GM04503 (cell line): ENCODE data around the gene ROBO1.

ENCODE experiments used
- DNase-seq: peaks from one replicate; pipeline ENCODE4 v3.0.0-alpha.2; 2012; ENCODE audit warnings: low read depth

The ROBO1 gene

DNA sequence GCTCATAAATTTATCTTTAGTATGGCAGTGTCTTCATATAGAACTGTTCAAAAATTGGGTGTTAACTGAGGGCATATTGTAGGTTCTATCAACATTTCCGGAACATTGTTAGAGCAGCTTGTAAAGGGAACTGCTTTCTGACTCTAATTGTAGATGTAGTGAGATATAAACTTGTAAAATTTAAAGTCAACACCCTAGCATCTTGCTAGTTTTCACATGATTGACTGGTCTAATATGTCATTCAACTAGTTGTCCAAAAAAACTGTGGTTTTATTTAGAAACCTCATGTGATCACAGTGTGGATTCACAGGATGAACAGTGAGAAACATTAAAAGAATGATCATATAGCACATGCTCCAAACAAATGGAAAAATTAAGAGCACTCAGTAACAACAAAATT, 607.4 kb downstream of the ROBO1 start:
- DNase-seq: no peak

DNA sequence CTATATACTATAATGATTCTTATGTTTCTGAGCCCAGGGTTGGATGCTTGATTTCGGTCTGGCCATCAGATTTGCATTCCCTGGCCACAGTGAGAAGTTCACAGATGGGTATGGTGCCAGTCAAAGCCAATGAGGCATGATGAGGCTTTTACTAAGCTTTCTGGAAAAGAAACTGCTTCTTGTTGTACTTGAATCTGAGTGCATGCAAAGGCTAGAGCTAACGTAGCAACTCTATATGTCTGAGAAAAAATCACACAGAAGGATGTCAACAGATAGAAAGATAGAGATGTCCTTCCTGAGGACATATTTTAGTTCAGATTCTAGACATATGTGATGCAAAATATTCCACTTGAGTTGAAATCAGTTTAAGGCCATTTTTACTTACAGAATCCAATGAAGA, 608.1 kb downstream of the ROBO1 start:
- no peak for DNase-seq

DNA sequence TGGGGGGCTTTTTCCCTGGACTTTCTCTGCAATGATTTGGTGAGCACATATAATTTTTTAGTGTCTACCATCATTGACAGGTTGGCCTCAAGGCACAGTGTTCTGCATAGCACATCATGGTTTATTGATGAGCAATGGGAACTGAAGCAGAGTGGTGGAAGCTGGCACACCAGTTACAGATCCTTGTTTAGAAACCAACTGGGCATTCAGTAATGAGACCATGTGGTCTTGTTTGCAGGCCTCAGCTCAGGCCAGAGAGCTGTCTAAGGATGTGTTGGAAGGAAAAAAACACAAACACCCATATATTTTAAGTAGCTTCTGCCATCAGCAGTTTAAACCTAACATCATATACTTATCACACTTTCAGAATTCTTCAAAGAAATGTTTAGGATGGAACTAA, 610.6 kb downstream of the ROBO1 start:
- no peak for DNase-seq

DNA sequence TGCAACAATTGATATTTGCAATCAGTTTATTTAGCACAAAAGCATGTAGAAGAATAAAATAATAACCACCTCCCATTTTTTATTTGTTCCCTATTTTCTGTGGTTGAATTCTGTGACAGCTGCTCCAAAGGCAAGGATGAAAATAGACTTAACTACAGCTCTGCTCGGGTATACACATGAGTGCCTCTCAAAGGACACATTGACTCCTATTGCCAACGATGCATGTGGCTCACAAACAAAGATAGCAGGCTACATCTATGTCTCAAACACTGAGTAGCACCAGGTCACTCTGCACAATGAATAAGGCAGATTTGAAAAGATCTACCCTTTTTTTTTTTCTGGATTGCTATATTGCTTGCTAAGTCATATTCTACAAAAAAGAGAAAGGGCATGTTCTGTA, 612.9 kb downstream of the ROBO1 start:
- no peak for DNase-seq

DNA sequence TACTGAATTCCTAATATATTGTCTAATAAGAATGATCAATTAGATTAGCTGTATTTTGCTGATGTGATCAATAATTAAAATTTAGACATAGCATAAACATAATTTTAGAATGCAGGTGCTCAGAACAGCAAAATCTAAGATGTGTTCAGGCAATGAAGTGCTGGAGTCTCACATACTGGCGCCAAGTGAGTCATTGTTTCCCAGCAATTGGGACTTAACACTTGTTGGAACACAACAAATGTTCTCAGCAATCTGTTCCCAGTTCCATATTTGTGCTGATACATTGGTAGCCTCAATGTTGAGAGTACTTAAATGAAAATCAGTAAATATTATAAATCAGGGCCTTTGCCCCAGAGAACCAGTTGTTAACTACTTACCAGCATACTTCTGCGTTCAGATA, 619.0 kb downstream of the ROBO1 start:
- DNase-seq: no peak

DNA sequence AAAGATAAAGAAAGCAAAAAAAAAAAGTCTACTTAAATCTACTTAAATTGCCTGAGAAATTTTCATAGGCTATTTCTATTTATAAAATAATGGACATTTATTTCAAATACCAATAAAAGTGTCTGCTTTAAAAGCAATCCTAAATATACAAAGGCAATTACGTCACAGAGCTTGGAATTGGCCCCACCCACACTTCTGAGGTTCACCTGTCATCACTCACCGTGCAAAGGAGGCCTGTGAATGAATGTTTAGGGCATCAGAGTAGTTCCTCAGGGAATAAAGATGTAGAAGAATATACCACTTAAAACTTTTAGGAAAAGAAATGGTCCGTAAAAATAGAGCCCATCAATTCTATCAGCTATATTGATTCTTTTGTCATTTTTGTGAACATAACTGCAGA, 621.8 kb downstream of the ROBO1 start:
- DNase-seq: no peak

DNA sequence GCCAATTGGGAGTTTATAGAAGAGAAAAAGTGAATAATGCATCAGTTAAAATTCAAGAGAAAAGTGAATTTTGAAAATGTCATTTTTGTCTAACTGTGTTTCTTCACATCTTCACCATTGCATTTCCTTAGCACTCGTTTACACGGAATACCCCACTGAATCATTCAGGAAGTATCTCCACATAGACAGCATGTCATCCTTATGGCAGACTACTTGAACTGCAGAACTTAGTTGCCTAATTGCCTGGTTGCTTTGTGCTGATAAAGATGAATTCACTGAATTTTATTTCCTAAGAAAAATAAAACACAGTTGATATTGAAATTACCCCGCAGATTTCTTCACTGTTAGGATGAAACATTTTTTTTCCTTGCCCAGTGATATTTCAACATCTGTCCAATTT, 627.1 kb downstream of the ROBO1 start:
- DNase-seq: peak; percentile 27

DNA sequence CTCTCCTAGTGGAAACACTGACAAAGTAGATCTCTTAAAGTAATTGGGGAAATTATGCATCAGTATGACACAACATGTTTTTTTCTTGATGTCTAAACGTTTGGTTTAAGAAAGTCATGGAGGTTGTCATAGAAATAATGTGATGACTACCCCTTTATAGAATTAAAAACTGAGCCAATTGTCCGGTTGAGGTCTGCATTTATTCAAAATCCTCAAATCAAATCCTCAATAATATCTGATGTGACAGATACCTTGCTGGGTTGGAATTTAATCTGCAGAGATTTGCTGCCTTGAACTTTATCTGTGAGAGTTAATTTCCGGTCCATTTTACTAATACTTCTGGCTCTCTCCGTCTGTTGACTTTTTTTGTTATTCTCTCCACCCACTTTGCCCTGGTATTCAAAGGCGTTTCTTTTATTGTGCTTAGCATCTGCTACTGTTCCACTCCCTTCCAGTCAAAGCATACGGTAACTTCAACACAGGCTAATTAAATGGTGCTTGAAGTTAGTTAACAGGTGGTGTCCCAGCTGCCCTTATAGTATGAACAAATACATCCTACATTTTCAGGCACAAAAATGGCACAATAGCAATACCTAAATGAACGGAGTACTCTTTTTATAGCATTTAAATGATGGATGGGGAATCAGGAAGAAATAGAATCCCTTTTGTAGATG, 628.3 kb downstream of the ROBO1 start:
- no peak for DNase-seq

DNA sequence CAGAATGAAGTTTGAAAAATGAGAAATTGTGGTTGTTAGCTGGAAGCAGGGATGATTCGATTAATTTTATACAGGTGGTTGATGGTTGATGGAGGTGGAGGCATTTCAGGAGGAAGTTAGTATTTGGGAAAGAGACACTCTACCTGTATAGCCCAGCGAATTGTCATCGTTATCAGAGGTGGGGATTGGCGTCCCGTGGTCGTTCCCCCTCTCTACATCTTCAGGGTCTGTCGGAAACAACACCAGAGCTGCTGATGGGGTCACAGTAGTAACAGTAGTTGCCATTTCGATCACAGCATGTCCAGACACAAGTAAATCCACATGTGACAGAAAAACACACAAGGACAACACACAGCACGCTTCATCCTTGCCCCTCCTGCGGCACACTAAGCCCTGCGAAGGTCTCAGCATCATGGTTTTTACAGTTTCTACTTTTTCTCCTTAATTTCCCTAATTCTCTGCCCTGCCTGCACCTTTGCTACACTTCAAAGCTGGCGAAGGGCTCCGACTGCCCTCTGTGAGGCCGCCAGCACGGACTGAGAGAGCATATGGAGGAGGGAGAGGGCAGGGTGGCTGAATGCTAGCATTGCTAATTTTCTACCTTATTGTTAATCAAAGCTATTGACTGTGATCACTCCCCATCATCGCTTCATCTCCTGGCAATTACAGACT, 642.3 kb downstream of the ROBO1 start:
- DNase-seq: no peak

DNA sequence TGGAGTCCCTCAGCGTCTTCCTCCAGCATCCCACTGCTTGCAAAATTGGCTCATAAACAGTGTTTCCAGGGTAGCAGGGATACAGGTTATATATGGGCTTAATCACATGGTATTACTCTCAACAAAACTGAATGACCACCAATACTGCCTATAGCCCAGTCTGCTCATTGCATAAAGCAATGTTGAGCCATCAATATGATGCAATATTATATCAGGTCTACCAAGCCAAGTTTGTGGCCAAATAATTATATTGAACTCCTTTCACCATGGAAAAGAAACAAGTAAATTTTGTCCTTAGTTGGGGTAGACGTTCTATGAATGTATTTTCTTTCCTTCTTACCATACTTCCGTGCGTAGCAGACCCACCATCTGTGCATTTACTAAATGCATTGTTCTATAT, 652.3 kb downstream of the ROBO1 start:
- DNase-seq: no peak

DNA sequence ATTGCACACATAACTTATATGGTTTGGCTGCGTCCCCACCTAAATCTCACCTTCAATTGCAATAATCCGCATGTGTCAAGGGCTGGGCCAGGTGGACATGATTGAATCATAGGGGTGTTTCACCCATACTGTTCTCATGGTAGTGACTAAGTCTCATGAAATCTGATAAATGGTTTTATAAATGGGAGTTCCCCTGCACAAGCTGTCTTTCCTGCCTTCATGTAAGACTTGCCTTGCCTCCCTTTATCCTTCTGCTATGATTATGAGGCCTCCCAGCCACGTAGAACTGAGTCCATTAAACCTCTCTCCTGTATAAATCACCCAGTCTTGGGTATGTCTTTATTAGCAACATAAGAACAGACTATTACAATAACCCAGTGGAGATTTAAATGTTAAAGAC, 653.9 kb downstream of the ROBO1 start:
- no peak for DNase-seq

DNA sequence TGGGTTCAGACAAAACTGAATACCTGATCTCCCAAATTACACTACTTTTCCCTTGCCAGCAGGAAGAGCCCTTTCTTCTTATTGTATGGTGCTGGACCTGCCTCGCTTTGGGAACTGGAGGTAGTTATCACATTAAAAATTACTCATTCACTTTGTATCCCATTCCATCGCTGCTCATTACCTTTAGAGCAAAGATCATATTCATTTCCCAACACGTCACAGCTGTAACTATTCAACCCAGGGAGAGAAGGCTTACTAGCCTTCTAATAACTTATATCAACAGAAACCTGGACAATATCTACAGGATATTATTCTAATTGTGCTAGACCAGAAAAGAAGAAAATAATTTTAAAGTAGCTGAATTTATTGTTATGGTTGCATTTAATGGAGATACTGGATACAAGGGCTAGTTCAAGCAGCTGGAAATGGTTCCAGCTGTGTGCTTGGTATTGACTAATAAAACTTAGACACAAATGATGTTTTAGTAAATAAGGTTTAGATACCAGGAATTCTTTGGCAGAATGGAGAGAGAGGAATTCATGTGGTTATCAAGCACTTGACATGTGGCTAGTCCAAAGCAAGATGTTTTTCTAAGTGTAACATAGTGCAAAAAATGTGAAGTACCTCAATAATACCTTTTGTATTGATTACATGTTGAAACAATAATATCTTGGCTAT, 656.3 kb downstream of the ROBO1 start:
- peak; percentile 35 for DNase-seq

DNA sequence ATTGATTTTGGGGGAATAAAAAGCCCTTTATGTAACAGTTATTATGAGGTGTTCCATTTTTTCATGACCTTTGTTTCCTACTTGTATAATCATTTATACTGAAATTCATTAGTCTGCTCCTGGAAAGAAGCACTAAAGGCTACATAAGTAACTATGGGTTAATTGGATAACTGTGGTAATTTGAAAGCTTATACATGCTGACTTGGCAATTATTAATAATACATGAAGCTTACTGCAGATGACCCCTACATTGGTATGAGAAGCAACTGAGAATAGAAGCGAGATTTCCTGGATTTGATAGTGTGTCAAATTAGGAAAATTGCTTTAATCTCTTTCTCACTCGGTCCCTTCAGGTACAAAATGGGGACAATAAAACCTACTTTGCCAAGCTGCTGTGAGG, 658.0 kb downstream of the ROBO1 start:
- no peak for DNase-seq

DNA sequence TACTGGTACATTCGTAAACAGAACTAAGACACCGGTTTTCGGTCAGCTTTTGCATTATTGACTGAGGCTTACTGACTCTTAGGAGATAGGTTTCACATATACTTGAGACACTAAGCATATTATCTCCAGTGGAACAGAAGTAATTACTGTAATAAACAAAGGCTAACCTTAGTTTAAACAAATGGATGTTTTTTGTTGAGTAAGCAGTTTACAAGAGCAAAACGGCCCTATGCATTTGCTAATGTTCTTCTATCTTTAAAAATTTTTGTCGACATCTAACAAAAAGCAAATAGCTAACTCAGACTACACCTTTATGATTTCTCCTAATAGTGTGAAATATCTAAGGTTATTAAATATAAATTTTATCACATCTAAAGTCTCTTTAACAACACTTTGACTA, 664.5 kb downstream of the ROBO1 start:
- no peak for DNase-seq

DNA sequence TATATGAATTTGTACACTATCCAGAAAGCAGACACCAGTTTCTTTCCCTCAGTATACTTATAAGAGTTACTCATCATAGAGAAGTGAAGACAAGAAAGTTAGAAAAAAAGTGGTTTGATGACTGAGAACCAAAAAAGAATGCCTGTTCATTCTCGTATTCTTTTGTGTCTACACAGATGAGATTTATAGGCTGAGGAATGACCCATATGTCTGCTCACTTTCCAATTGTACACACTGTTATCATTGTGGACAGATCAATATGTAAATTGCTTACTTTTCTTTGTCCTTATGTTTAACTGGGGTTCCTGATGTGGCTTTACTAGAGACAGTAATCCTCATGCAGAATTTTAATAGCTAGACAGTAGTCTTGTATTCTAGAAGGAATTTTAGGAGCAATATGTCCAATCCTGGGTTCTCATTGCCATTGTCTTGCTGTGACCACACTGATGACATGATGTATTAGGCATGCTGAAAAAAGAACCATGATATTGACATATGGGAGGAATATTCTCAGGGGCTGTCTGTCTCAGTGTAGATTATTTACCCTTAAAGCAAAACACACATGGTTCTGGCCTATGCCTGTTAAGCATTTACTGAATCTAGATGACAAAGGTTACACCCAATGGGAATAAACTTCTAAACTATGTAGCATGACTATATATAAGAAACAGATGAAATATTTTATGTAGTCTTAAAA, 669.7 kb downstream of the ROBO1 start:
- no peak for DNase-seq

DNA sequence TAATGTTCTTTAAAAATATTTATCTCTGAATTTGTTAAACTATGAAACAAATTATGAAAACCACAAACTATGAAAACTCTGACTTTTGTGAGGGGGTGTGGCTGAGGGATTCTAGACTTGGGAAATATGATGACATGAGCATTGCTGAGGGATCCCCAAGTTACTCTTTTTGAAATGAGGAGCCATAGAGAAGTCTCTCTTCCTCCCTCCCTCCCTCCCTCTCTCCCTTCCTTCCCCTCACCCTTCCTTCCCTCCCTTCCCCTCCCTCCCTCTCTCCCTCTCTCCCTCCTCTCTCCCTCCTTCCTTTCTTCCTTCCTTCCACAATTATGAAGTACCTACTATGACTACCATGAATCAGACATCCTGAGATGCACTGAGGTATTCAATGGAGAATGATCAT, 673.1 kb downstream of the ROBO1 start:
- no peak for DNase-seq

DNA sequence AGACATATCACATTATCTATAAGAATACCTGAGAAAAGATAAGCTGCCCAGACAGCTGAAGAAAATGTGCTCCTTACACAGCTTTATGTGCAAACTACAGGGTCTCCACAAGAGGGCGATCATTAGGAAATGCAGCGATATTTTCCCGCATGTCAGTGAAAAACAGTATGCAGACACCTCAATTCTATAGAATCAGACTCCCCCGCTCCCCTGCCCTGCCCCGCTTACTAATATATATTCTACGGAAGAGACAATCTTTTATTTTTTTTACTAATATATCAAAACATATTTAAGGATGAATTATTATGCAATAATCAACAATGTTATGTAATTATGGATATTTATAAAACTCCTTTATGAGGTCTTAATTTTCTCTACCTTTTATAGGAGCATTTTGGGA, 681.3 kb downstream of the ROBO1 start:
- no peak for DNase-seq

DNA sequence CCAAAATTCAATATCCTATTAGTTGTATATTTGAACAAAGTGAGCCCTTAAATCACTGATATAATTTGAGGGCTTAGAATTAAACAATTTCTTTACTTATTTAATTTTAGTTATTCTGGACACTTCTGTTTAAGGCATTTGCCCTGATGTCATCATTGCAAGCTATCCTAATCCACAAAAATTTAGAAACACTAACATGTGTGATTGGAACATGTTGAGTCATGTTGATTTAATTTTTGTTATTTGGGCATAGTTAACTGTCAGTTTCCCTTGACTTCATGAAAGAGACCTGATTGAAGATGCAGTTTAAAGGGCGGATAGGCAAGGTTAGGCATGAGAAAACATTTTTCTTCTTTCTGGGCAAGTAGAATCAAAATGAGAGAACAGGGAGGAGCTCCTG, 682.6 kb downstream of the ROBO1 start:
- DNase-seq: no peak

DNA sequence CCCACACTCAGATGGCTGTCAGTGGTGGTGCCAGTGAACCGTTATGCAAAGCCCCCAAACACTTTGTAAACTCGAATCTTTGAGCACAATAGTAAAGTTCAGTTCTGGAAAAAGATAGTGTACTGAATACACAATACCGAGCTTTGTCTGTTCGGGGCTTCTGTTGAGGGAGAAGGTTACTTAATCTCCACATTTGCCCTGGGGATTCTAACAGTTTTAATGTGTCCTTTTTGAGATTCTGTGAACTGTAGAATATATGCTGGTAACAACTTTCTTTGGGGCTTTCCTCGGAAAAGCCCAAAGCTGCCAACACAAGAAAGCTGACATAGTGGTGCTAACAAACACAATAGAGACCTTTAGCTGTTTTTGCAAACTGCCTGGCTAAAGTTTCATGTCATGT, 686.5 kb downstream of the ROBO1 start:
- no peak for DNase-seq

DNA sequence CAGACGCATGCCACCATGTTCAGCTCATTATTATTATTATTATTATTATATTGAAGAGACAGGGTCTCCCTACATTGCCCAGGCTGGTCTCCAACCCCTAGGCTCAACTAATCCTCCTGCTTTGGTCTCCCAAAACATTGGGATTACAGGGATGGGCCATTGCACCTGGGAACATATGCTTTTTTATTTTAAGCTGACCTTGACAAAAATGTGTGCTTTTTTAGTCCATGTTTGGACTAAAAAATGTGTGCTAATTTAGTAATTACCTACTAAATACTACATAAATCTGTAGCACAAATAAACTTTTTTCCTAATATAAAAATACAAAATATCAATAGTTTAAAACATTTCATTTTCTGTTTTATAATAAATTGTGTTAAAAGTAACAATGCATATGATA, 693.2 kb downstream of the ROBO1 start:
- no peak for DNase-seq

DNA sequence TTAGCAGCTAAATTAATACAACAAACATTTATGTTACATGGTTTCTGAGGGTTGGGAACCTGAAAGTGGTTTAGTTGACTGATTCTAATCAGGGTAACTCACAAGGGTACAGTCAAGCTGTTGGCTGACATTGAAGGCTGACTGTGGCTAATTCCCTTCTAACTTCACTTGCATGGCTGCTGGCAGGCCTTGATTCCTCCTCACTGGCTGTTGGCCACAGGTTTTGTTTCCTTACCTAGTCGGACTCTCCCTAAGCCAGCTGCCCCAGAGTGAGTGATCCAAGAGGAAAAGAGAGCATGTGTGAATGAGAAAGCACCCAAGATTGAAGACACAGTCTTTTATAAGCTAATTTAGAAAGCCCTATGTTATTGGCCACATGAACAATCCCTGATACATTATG, 700.1 kb downstream of the ROBO1 start:
- DNase-seq: no peak

DNA sequence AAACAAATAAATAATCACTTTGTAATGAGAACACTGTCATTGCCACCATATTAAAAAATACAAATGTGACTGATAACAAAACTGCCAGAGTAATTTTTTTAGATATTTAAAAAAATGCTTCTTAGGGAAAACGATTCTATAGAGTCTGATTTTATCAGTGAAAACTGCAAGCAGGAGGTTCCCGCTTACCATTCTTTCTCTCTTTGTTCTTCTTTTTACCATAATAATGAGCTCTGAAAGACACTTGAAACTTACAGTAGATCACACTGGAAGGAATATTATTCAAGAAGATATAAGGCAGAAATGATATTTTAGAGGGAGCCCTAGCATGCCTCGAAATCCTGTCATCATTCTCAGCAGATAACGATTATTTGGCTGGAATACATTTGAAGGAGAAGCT, 701.3 kb downstream of the ROBO1 start:
- no peak for DNase-seq

DNA sequence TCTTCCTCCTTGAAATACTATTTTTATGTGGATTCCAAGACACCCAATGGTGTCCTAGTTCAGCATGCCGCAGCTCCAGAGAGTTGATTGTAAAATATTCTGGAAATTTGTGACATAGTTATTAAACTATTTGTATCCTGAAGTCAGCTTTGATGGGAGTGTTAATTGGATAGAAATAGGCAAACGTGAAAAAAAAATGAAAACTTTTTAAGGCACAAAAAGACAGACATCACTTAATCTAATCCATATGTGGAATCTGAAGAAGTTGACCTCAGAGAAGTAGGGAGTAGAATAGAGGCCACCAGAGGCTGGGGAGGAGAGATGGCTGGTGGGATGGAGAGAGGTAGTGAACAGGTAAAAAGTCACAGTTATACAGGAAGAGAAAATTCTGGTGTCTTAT, 704.2 kb downstream of the ROBO1 start:
- no peak for DNase-seq
